Omental fat pad (tissue), 4 donors: ENCODE results near the gene BIRC6. TPM values are rescaled to one million over a fixed set of nuclear protein-coding genes. Genes with fewer than 3 reads are reported as not detected.

ENCODE experiments used
- ATAC-seq: fragments of 150-250 bp; one replicate; pipeline ENCODE4 v1.9.1; 2016; ENCODE audit warnings: mild to moderate bottlenecking, moderate library complexity; ENCODE audit not compliant: low FRiP score
- DNase-seq: peaks from one replicate; pipeline ENCODE4 v3.0.0-alpha.2; 2019; ENCODE audit warnings: low spot score
- CTCF ChIP-seq, 3 donors: fragments of 450-650 bp; IDR thresholded peaks; one replicate each; pipeline ENCODE4 v1.5.1; 2016 to 2017; ENCODE audit warnings: antibody characterized with exemption in 3 of 3, mild to moderate bottlenecking in 3 of 3, moderate library complexity in 2 of 3
- total RNA-seq, 4 donors: library from RNA; depleted of rRNA; stranded (reverse); fragments of >200 nt; gene quantifications; one replicate each; pipeline ENCODE4 v1.1.0, GENCODE V29; 2016

BIRC6 gene
- total RNA-seq, 4 donors from 2014 or later: 118 to 226 (median 151) TPM

- no peak for TF ChIP-seq CTCF (IDR thresholded peaks at IDR 0.05)
- no peak for ATAC-seq
- DNase-seq: no peak
Observed at GRCh38 chr2:32379352-32379751, 22.5 kb downstream of the BIRC6 start.

GRCh38 chr2:32383858-32384257, 27.0 kb downstream of the BIRC6 start:
- no peak for ATAC-seq
- TF ChIP-seq CTCF (IDR thresholded peaks at IDR 0.05): no peak

GRCh38 chr2:32384529-32384928, 27.7 kb downstream of the BIRC6 start:
- DNase-seq (no peak), ATAC-seq (no peak)
- TF ChIP-seq CTCF (IDR thresholded peaks at IDR 0.05): no peak

More at GRCh38 chr2:32383858-32384257, 27.0 kb downstream of the BIRC6 start:
- DNase-seq: no peak

- no peak for TF ChIP-seq CTCF (IDR thresholded peaks at IDR 0.05)
- ATAC-seq (no peak), DNase-seq (no peak)
Observed at GRCh38 chr2:32386739-32387138, 29.9 kb downstream of the BIRC6 start.

- no peak for ATAC-seq
- TF ChIP-seq CTCF (IDR thresholded peaks at IDR 0.05): no peak
- DNase-seq: no peak
Observed at GRCh38 chr2:32399221-32399620, 42.4 kb downstream of the BIRC6 start.

GRCh38 chr2:32402091-32402490, 45.3 kb downstream of the BIRC6 start:
- ATAC-seq: no peak
- TF ChIP-seq CTCF (IDR thresholded peaks at IDR 0.05): no peak
- DNase-seq: no peak

- ATAC-seq: no peak
- no peak for TF ChIP-seq CTCF (IDR thresholded peaks at IDR 0.05)
Observed at GRCh38 chr2:32403782-32404181, 47.0 kb downstream of the BIRC6 start.

More at GRCh38 chr2:32403782-32404181, 47.0 kb downstream of the BIRC6 start:
- DNase-seq: no peak
